HEK293T (cell line): ENCODE measurements around the gene SCGB1C1.

Experiments
- CTCF ChIA-PET: fragments of 350-600 bp; formaldehyde crosslinking; extraction: SDS; loops from one replicate; lab custom pipeline; 2021; ENCODE audit warnings: antibody characterized with exemption, inconsistent platforms; lab: Yijun Ruan, JAX
- POLR2A ChIA-PET: fragments of 350-600 bp; formaldehyde crosslinking; extraction: SDS; loops from one replicate; lab custom pipeline; 2020; ENCODE audit warnings: antibody characterized with exemption, inconsistent platforms; lab: Yijun Ruan, JAX
- DNase-seq: peaks from one replicate; pipeline ENCODE4 v3.0.0; 2012; ENCODE audit warnings: mixed read lengths; ENCODE audit errors: extremely low spot score
- ARNT ChIP-seq: fragments of 450-650 bp; IDR thresholded peaks from 2 replicates; pipeline ENCODE4 v1.6.1; 2017; ENCODE audit warnings: mild to moderate bottlenecking
- BHLHE40 ChIP-seq: fragments of 450-650 bp; IDR thresholded peaks from 2 replicates; pipeline ENCODE4 v1.6.1; 2016; ENCODE audit warnings: mild to moderate bottlenecking, moderate library complexity, borderline replicate concordance
- CTBP1 ChIP-seq: fragments of 450-650 bp; IDR thresholded peaks from 2 replicates; pipeline ENCODE4 v1.6.1; 2016; ENCODE audit warnings: borderline replicate concordance
- ELF4 ChIP-seq: fragments of 450-650 bp; IDR thresholded peaks from 2 replicates; pipeline ENCODE4 v1.6.1; 2017; ENCODE audit warnings: antibody characterized with exemption
- FOXA1 ChIP-seq: fragments of 450-650 bp; IDR thresholded peaks from 2 replicates; pipeline ENCODE4 v1.6.1; 2016; ENCODE audit warnings: mild to moderate bottlenecking
- FOXK2 ChIP-seq: fragments of 450-650 bp; IDR thresholded peaks from 2 replicates; pipeline ENCODE4 v1.6.1; 2016; ENCODE audit warnings: mild to moderate bottlenecking
- FOXM1 ChIP-seq: fragments of 450-650 bp; IDR thresholded peaks from 2 replicates; pipeline ENCODE4 v1.6.1; 2017; ENCODE audit warnings: mild to moderate bottlenecking, borderline replicate concordance
- HDGF ChIP-seq: fragments of 450-650 bp; IDR thresholded peaks from 2 replicates; pipeline ENCODE4 v1.6.1; 2017; ENCODE audit warnings: antibody characterized with exemption, borderline replicate concordance
- L3MBTL2 ChIP-seq: fragments of 450-650 bp; conservative IDR thresholded peaks from 2 replicates; pipeline ENCODE4 v1.6.1; 2016; ENCODE audit warnings: mild to moderate bottlenecking
- LEF1 ChIP-seq: fragments of 450-650 bp; IDR thresholded peaks from 2 replicates; pipeline ENCODE4 v1.6.1; 2017; ENCODE audit warnings: mild to moderate bottlenecking, borderline replicate concordance
- NFRKB ChIP-seq: fragments of 450-650 bp; IDR thresholded peaks from 2 replicates; pipeline ENCODE4 v1.6.1; 2016; ENCODE audit warnings: mild to moderate bottlenecking, moderate library complexity
- PKNOX1 ChIP-seq: fragments of 450-650 bp; IDR thresholded peaks from 2 replicates; pipeline ENCODE4 v1.6.1; 2016
- SP1 ChIP-seq: fragments of 450-650 bp; IDR thresholded peaks from 2 replicates; pipeline ENCODE4 v1.6.1; 2017
- SUZ12 ChIP-seq: fragments of 450-650 bp; IDR thresholded peaks from 2 replicates; pipeline ENCODE4 v1.6.1; 2016; ENCODE audit warnings: mild to moderate bottlenecking
- TARDBP ChIP-seq: fragments of 450-650 bp; IDR thresholded peaks from 2 replicates; pipeline ENCODE4 v1.6.1; 2016
- ZNF384 ChIP-seq: fragments of 450-650 bp; IDR thresholded peaks from 2 replicates; pipeline ENCODE4 v1.6.1; 2016

The SCGB1C1 gene

GRCh38 chr11:240315-240714 lies 47.4 kb downstream of the SCGB1C1 start:
- DNase-seq, result no peak
- TF ChIP-seq FOXA1, result no peak
- no peak for TF ChIP-seq SP1
- TF ChIP-seq FOXK2, result no peak
- no peak for TF ChIP-seq NFRKB
- no peak for TF ChIP-seq ZNF384
- no peak for TF ChIP-seq ELF4
- no peak for TF ChIP-seq TARDBP
- TF ChIP-seq ARNT, result no peak
- no peak for TF ChIP-seq LEF1
- no peak for TF ChIP-seq BHLHE40
- no peak for TF ChIP-seq FOXM1
- no peak for TF ChIP-seq PKNOX1
- TF ChIP-seq L3MBTL2, result no peak
- TF ChIP-seq CTBP1, result no peak
- no peak for TF ChIP-seq SUZ12
- TF ChIP-seq HDGF, result no peak
- ChIA-PET POLR2A (interaction anchor here (1.1 kb wide), 1 partner anchor 33 kb away, joined by 3 read pairs; the partner anchor contains the start of genes BET1L and RIC8A), CTCF (no interaction called here)

GRCh38 chr11:241634-242033 lies 48.8 kb downstream of the SCGB1C1 start:
- TF ChIP-seq FOXK2 (no peak), FOXM1 (no peak), CTBP1 (no peak), ZNF384 (no peak), ARNT (no peak), FOXA1 (no peak), TARDBP (no peak), NFRKB (no peak), L3MBTL2 (no peak), HDGF (no peak), BHLHE40 (no peak), SP1 (no peak), PKNOX1 (no peak), SUZ12 (no peak), ELF4 (no peak)
- ChIA-PET POLR2A (no interaction called here), CTCF (no interaction called here)
- no peak for DNase-seq
